DOHH2 (cell line): ENCODE data around the gene ARFGEF3.

Source experiments
- H3F3A ChIP-seq: fragments of 200-600 bp; sonication (generic), shearing (Covaris generic); 2 replicates; pipeline ENCODE4 v1.6.0; 2016; ENCODE audit warnings: antibody characterized with exemption, mild to moderate bottlenecking; ENCODE audit not compliant: control insufficient read depth, insufficient read depth
- H3K27ac ChIP-seq: fragments of 200-600 bp; sonication (generic); 2 replicates; pipeline ENCODE4 v1.5.1; 2014; ENCODE audit warnings: low read depth, mild to moderate bottlenecking, low read length, moderate library complexity
- H3K27me3 ChIP-seq: fragments of 200-600 bp; sonication (generic); 2 replicates; pipeline ENCODE4 v1.6.1; 2014; ENCODE audit warnings: mild to moderate bottlenecking, low read length, mixed read lengths; ENCODE audit not compliant: control insufficient read depth
- H3K36me3 ChIP-seq: fragments of 200-600 bp; sonication (generic); 2 replicates; pipeline ENCODE4 v1.6.1; 2014; ENCODE audit warnings: mild to moderate bottlenecking, low read length, moderate library complexity, mixed read lengths; ENCODE audit not compliant: control insufficient read depth
- H3K4me1 ChIP-seq: fragments of 200-600 bp; sonication (generic); 2 replicates; pipeline ENCODE4 v1.6.1; 2014; ENCODE audit warnings: mild to moderate bottlenecking, low read length, mixed read lengths; ENCODE audit not compliant: control insufficient read depth
- H3K4me2 ChIP-seq: fragments of 200-600 bp; sonication (generic); 2 replicates; pipeline ENCODE4 v1.6.0; 2014; ENCODE audit warnings: mild to moderate bottlenecking, low read length, moderate library complexity
- H3K4me3 ChIP-seq: fragments of 200-600 bp; sonication (generic); 2 replicates; pipeline ENCODE4 v1.5.1; 2014; ENCODE audit warnings: mild to moderate bottlenecking, low read length, mixed read lengths
- H3K79me2 ChIP-seq: fragments of 200-600 bp; sonication (generic); 2 replicates; pipeline ENCODE4 v1.6.1; 2014; ENCODE audit warnings: mild to moderate bottlenecking, low read length, mixed read lengths; ENCODE audit not compliant: control insufficient read depth
- H3K9me2 ChIP-seq: fragments of 200-600 bp; sonication (generic); replicated peaks from 2 replicates; pipeline ENCODE4 v1.6.1; 2014; ENCODE audit warnings: mild to moderate bottlenecking, low read length, mixed read lengths; ENCODE audit not compliant: control insufficient read depth
- H3K9me3 ChIP-seq: fragments of 200-600 bp; sonication (generic); 2 replicates; pipeline ENCODE4 v1.6.1; 2014; ENCODE audit warnings: antibody characterized with exemption, low read length, mixed read lengths; ENCODE audit not compliant: control insufficient read depth, insufficient read depth
- H4K20me1 ChIP-seq: fragments of 200-600 bp; sonication (generic); 2 replicates; pipeline ENCODE4 v1.6.0; 2014; ENCODE audit warnings: low read depth, mild to moderate bottlenecking, antibody characterized with exemption, low read length, moderate library complexity; ENCODE audit not compliant: control insufficient read depth, insufficient read depth
- EZH2phosphoT487 ChIP-seq: fragments of 200-600 bp; sonication (generic); IDR thresholded peaks from 2 replicates; pipeline ENCODE4 v1.6.1; 2017; ENCODE audit warnings: borderline replicate concordance, mild to moderate bottlenecking, antibody characterized with exemption, low read length, moderate library complexity, mixed read lengths
- TF ChIP-seq, protein P1 (sequence below): fragments of 200-600 bp; sonication (generic); IDR thresholded peaks from one replicate; pipeline ENCODE4 v1.5.1; 2014; ENCODE audit warnings: antibody characterized with exemption, mild to moderate bottlenecking, low read depth, low read length; ENCODE audit not compliant: poor library complexity, severe bottlenecking

ARFGEF3 gene

DNA sequence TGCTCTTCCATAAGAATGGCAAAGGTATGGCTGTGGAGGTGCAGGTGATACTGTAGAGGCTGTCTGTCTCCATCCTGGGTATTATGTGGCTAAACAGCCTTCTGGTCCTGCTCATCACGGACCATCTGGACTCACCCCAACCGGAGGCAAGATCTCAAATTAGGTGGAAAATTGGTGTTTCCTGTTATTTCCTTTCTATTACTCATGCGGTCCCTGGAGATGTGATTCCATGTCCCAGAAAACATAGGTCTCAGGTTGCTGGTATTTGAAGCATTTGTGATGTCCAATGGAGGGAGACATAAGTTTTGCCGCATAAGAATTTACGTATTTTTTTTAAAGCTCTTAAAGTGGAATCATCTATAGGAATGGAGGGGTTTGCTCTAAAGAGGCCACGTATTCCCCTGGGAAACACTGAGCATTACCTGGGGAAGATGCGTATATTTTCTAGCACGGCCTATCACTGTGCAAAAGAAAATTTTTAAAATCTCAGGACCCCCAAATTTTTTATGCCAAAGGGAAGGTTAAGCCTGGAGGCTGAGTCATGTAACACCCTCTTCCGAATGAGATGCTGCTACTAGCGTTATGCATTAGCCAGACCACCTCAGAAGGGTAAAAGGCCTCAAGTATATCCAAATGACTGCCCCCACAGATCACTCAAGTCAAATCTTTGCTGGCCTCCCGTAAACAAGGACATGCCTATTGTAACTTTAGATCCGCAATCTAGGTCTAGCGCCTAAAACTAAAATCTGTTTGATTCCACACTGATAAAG is 78.9 kb downstream of the ARFGEF3 start:
- no peaks in the 10 kb centered on the region for H3K79me2 ChIP-seq

DNA sequence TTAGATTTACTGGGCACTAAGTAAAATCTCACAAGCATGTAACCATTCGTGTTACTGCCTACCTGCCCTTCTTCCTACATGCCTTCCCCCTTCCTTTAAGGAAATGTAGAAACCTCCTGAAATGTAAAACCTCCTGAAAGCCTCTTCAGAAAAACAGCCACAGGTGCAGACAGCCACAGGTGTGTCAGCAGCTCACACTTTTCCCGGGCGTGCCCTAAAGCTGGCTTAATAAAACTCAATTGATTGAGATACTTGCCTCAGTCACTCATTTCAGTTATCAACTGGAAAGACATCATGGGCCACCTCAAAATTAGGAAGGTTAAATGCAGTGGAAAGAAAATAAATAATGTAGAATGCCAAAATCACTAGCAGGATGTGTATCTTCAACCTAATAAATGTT is 79.6 kb downstream of the ARFGEF3 start:
- TF ChIP-seq, protein P1, sequence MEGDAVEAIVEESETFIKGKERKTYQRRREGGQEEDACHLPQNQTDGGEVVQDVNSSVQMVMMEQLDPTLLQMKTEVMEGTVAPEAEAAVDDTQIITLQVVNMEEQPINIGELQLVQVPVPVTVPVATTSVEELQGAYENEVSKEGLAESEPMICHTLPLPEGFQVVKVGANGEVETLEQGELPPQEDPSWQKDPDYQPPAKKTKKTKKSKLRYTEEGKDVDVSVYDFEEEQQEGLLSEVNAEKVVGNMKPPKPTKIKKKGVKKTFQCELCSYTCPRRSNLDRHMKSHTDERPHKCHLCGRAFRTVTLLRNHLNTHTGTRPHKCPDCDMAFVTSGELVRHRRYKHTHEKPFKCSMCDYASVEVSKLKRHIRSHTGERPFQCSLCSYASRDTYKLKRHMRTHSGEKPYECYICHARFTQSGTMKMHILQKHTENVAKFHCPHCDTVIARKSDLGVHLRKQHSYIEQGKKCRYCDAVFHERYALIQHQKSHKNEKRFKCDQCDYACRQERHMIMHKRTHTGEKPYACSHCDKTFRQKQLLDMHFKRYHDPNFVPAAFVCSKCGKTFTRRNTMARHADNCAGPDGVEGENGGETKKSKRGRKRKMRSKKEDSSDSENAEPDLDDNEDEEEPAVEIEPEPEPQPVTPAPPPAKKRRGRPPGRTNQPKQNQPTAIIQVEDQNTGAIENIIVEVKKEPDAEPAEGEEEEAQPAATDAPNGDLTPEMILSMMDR: no peak
- TF ChIP-seq EZH2phosphoT487: no peak
- H3K27ac ChIP-seq: no peak overlapping the region
- no peaks in the 10 kb centered on the region for H3K79me2 ChIP-seq
- no peaks in the 10 kb centered on the region for H4K20me1 ChIP-seq
- no peak overlapping the region for H3K4me2 ChIP-seq
- no peaks in the 10 kb centered on the region for H3K36me3 ChIP-seq
- H3K4me3 ChIP-seq: no peak overlapping the region
- no peaks in the 10 kb centered on the region for H3K9me3 ChIP-seq
- H3K4me1 ChIP-seq: no peaks in the 10 kb centered on the region
- no peaks in the 10 kb centered on the region for H3F3A ChIP-seq
- H3K27me3 ChIP-seq: no peaks in the 10 kb centered on the region
- H3K9me2 ChIP-seq: no peaks in the 10 kb centered on the region

More for the DNA sequence above, 78.9 kb downstream of the ARFGEF3 start:
- Histone ChIP-seq H3K4me2 (no peak overlapping the region), H3K27me3 (no peaks in the 10 kb centered on the region), H3K27ac (no peak overlapping the region), H3K4me1 (no peaks in the 10 kb centered on the region), H3F3A (no peaks in the 10 kb centered on the region), H4K20me1 (no peaks in the 10 kb centered on the region), H3K36me3 (no peaks in the 10 kb centered on the region), H3K9me3 (no peaks in the 10 kb centered on the region), H3K4me3 (no peak overlapping the region), H3K9me2 (no peaks in the 10 kb centered on the region)
- TF ChIP-seq, protein P1: no peak
- TF ChIP-seq EZH2phosphoT487: no peak

DNA sequence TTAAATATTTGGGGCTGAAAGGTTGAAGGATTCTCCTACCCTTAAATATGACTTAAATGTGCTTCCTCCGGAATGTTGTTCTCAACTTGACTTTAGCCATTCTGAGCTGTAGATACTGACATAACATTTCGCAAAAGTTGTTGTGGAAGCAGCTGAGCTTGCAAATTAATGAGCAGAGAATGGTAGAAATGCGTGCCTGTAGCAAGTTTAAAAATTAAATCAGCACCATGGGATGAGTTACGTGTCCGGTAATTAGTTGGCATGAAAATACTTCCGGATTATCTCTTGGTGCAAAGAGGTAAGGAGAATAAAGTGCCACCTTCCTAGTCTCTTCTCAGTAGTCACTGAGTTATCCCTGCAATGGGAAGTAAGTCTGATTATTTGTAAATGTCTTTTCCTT is 80.2 kb downstream of the ARFGEF3 start:
- TF ChIP-seq, protein P1: no peak
- TF ChIP-seq EZH2phosphoT487: no peak
- Histone ChIP-seq H3K4me1 (no peaks in the 10 kb centered on the region), H3K79me2 (no peaks in the 10 kb centered on the region), H4K20me1 (no peaks in the 10 kb centered on the region), H3K4me3 (no peak overlapping the region), H3K4me2 (no peak overlapping the region), H3F3A (no peaks in the 10 kb centered on the region), H3K27me3 (no peaks in the 10 kb centered on the region), H3K9me3 (no peaks in the 10 kb centered on the region), H3K9me2 (no peaks in the 10 kb centered on the region), H3K27ac (no peak overlapping the region), H3K36me3 (no peaks in the 10 kb centered on the region)
